NCI-H345 treated with DMSO at 0.1 percent for 48 hours (cell line): ENCODE data around the gene COMP.

Experiments
- DNase-seq: peaks from one replicate; lab custom pipeline; 2025; ENCODE audit not compliant: unreplicated experiment; lab: John Stamatoyannopoulos, UW

Gene COMP

DNA sequence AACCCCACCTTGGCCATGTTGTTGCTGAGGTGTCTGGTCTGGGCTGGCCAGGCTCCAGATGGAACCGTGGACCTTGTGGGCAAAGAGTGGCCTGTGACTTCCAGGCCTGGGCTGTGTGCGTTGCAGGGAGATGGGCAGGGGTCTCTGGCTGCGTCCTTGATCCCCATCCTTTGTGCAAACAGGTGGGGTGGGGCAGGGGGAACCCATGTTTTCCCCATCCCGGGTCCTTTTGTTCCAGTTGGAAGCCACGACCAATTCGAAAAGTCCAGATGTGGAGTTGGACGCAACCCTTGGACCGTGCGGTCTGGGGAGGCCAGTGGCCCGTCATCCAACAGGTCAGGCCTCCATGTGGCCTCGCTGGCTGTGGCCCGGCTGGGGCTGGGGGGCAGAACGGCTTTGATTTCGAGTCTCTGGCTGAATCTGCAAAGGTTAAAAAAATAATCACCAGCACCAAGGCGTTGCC is 13.1 kb upstream of the COMP start:
- DNase-seq, result no peak

DNA sequence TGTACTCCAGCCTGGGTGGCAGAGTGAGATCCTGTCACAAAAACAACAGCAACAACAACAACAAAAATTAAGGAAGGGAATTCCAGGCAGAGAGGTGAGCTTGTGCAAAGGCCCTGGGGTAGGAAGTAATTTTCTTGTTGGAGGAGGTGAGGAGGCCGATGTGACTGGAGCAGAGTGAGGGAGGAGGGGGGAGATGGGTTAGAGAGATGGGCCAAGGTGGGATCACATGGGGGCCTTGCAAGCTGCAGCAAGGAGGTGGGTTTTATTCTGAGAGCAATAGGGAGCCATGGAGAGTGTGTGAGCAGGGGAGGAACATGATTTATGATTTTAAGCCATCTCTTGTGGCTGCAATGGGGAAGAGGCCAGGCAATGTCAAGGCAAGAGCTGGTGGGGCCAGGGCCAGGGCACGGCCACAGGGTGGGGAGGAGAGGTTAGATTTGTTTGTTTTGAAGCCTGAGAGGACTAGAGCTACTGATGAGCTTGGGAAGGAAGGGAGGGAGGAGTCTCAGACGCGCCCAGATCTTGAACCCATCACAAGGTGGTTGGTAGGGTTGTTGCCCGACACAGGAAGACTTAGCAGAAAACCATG is 12.5 kb upstream of the COMP start:
- no peak for DNase-seq

DNA sequence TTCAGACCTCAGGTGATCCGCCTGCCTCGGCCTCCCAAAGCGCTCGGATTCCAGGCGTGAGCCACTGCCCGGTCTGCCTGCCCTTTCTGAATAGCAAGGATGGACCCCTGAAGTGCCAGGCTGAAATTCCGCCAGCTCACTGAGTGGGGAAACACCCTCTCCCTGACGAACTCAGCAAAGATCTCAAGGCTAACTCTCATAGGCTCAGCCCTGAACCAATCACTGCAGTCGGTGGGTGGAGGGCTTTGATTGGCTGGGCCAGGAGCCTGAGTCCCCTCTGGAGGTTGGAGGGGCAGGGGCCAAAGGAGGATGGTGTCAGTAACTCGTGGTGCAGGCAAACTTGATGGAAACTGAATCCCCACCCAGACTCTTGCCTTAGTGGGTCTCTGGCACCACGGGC is 11.2 kb upstream of the COMP start:
- no peak for DNase-seq

DNA sequence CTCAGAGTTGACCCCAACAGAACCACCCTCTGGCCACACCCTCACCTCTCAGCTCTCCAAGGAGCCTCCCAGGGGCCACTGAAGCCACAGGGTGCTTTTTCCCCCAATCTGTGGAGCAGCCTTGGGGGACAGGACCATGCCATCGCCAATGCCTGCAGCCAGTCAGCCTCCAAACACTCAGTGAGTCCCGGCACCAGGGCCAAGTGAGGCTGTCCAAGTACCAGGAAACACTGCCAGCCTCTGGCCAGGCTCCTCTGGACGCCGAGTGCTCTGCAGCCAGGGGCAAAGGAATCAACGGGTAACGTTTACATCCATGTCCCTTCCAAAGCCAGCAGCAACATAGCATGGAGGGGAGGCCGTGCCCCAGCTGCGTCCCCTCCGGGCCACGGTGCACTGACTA is 9.5 kb upstream of the COMP start:
- no peak for DNase-seq

DNA sequence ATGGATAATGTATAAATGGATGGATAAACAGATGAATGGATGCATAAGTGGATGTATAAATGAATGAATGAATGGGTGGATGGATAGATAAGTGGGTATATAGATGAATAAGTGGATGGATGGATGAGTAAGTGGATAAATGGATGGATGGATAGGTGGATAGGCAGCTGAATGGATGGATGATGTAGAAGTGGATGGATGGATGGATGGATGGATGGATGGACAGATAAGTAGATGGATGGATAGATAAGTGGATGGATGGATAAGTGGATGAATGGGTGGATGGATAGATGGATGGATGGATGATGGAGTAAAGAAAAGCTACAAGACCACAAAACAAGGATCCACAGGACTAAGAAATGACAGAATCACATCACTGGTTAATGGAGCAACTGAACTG is 9.0 kb upstream of the COMP start:
- DNase-seq, result no peak

DNA sequence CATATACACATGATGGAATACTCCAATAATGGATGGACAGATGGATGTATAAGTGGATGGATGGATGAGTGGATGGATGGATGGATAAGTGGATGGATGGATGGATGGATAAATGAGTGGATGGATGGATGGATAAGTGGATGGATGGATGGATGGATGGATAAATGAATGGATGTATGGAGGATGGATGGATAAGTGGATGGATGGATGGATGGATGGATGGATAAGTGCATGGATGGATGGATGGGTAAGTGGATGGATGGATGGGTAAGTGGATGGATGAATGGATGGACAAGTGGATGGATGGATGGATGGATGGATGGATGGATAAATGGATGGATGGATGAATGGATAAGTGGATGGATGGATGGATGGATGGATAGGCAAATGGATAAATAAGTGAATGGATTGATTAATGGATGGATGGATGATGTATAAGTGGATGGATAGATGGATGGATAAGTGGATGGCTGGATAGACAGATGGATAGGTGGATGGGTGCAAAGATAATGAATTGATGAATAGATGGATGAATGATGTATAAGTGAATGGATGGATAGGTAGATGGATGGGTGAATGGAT is 8.4 kb upstream of the COMP start:
- DNase-seq, result no peak

DNA sequence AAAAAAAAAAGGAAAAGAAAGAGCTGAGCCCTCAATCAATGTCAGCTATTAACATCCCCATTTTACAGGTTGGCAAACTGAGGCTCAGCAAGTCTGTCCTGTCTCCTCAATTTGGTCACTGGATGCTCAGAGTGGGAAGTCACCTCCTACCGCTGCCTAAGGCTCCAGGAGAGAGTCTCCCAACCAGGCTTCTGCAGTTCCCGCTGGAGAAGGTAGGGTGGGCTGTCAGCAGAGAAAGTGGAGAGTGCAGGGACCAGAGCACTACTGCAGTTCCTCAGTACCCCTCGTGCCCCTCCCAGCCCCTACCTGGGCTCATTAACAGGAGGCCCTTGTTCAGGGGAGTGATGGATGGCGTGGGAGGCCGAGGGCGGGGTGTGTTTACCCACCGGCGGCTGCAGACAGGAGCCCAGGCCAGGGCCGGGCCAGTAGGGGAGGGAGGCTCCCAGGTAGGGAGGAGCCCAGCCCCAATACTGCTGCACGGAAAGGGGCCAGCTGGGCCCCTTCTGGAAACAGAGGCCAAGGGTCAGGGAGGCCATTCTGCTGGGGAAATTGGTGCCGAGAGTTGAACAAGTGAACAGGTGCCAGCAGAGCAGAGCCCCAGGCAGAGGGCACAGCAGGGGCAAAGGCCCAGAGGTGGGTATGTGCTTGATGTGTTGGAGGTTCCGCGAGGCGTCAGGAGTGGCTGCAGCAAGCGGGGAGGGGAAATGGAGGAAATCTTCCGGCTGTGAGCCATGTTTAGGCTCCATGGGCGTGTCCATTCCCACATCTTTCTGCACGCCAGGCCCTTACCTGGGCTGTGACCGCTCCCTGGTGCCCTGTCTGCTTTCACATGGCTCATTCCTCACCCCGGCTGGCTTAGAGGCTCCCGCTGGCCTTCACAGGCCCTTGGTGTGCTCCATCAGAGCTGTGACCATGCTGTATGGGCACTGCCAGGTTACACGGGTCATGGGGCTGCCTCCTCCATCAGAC is 7.6 kb upstream of the COMP start:
- DNase-seq, result no peak

DNA sequence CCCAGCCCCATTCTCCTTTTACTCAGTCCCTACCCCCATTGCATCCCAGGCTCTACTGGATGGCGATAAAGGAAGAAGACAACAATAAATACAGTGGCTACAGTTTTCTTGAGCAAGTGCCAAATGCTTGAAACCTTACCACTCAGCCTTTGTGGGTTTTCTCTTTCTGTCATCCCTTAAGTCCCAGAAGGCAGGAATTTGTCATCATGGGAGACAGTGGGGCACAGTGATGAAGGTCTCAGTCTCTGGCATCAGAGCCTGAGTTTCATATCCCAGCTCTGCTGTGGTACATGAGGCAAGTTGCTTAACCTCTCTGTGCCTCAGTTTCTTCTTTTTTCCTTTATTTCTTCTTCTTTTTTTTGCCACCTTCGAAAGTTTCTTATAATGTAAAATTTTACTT is 5.1 kb upstream of the COMP start:
- no peak for DNase-seq

DNA sequence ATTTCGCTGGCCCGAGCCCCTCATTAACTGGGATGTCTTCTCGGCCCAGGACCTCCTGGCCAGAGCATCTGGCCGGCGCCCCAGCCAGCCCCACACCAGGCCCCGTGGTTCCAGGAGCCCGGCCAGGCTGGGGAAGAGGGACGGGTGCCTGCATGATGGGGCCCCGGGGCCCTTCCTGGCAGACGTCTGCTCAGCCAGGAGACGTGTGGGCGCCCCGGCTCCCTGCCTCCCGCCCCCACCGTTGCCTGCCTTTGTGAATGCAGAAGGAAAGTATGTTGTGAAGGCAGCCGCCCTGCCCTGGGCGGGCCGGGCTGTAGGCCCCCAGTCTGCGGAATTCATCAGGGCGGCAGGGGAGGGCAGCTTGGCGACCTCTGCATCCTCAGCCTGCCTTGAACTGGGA is 4.4 kb upstream of the COMP start:
- DNase-seq, result no peak

DNA sequence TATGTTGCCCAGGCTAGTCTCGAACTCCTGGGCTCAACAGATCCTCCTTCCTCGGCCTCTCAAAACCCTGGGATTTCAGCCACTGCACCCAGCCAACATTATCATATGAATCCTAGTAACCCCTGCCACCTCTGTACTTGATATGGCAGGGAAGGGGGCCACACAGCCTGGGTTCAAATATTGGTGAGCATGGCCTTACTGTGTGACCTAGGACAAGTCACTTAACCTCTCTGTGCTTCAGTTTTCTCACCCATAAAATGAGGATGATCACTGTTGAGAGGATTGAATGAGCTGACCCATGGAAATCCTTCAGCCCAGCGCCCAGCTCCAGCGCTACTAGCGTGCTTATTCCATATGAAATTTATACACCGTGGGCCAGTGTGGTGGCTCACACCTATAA is 3.6 kb upstream of the COMP start:
- DNase-seq, result no peak

DNA sequence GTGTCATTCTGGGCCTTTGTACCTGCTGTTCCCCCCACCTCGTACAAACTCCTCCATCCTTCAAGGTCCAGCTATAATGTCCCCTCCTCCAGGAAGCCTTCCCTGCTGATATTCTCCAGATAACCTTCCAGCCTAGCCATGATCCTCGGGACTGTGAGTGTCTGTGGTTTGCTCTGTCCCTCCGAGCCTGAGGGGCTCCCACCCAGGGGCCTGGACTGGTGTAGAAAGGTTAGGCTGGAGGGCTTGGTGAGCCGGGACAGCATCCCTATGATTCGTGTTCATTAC is 2.9 kb upstream of the COMP start:
- DNase-seq, result no peak

DNA sequence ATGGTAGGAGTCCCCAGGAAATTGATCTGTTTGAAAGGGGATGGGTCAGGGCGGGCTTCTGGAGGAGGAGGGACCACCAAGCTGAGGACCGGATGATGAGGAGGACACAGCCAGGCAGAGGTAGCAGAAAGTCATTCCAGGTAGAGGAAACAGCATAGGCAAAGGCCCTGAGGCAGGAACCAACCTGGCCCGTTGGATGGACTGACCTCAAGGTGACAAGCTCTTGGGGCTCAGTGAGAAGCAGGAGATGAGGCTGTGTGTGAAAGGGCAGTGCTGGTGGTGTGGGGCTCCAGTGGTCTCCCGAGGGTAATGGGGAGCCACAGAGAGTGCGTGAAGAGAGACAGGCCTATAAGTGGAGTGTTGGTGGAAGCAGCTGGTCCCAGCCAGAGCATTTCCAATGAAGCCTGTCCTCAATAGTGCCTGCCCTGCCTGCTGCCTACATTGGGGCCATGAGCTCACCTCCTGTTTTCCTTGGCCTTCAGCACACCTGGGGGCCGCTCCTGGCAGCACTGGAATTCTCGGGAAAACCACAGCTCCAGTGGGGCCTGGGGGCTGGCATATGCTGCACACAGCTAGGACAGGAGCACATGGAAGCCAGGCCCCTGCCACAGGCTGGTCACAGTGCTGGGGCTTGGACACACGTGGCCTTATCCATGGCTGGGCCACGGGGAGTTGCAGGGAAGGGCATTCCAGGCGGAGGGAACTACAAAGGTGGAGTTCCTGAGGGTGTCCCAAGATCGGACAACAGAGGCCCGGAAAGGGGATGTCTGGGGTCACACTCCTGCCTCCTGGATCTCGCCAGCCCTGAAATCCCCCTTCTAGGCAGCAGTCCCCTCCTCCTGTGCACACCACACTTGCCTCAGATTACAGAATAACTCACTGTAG is 2.3 kb upstream of the COMP start:
- no peak for DNase-seq

DNA sequence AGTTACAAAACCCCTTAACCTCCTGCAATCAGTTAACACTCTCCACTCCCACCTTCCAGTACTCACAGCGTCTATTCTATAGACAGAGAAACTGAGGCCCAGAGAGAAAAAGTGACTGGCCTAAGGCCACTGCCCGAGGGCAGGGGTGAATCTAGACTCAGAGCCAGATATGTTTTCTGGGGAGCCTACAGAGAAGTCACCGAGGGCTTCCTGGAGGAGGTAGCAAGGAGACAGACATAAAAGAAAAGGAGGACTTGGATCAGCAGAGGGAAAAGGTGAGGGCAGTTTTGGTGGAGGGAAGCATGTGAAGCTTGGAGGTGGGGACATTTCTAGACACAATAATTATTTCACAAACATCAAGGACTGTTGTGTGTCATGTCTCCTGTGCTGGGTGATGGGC is 1.6 kb upstream of the COMP start:
- no peak for DNase-seq

DNA sequence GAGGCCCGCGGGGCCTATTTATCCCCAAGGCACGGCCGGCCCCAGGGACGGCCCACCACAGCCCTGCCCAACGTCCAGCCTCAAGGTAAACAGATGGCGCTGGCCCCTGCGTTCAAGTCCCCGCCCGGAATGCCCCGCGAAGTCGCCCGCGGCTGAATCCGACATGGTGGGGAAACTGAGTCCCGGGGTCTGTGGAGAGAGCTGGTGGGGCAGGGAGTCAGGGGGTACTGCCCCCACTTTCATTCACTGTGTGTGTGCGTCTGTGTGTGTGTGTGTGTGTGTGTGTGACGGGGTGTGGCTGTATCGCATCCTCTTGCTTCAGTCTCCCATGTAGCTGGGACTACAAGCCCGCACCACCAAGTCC is 192 bp upstream of the COMP start:
- DNase-seq, result no peak

DNA sequence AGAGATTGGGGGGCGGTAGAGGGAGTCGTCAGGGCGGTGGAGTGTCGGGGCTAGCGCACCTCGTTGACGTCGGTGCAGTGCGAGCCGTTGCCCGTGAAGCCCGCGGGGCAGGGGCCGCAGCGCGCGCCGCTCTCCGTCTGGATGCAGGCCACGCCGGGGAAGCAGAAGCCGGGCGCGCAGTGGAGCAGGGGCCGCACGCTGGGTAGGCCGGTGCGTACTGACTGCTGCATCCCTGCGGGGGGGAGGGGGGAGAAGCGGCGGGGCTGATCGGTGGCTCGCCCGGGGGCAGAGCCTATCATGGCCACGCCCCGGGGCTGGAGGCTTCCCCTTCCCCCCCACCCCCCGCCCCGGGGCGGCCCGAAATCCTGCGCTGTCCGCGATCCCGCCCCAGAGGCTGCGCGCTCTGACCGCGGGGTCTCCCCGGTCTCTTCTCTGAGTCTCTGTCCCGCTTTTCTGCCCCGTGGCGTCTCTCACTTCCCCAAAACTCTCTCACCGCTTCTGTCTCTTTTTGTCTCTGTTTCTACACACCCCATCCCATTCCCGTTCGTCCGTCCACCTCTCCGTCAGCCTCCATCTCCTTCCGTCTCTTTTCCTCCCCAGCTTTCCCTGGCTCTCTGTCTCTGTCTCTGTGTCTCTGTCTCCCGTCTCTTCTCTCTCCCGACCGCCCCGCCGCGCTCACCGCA is 1.1 kb downstream of the COMP start:
- no peak for DNase-seq

DNA sequence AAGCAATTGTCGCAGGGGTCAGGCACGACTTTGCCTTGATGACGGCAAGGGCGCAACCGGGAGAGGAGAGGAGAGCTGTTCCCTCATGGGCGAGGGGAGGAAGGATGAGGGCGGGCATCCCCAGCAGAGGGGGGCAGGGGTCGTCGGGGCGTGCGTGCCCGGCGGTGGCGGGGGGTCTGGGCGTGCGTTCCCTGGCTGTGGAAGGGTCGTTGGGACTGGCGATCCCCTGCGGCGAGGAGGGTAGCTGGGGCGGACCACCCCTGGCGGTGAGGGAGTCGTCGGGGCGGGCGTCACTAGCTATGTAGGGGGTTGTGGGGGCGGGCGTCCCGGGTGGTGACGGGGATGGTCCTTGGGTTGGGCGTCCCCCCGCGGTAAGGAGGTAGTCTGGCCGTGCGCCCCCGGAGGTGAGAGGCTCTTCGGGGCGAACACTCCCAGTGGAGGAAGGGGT is 1.7 kb downstream of the COMP start:
- DNase-seq, result no peak

DNA sequence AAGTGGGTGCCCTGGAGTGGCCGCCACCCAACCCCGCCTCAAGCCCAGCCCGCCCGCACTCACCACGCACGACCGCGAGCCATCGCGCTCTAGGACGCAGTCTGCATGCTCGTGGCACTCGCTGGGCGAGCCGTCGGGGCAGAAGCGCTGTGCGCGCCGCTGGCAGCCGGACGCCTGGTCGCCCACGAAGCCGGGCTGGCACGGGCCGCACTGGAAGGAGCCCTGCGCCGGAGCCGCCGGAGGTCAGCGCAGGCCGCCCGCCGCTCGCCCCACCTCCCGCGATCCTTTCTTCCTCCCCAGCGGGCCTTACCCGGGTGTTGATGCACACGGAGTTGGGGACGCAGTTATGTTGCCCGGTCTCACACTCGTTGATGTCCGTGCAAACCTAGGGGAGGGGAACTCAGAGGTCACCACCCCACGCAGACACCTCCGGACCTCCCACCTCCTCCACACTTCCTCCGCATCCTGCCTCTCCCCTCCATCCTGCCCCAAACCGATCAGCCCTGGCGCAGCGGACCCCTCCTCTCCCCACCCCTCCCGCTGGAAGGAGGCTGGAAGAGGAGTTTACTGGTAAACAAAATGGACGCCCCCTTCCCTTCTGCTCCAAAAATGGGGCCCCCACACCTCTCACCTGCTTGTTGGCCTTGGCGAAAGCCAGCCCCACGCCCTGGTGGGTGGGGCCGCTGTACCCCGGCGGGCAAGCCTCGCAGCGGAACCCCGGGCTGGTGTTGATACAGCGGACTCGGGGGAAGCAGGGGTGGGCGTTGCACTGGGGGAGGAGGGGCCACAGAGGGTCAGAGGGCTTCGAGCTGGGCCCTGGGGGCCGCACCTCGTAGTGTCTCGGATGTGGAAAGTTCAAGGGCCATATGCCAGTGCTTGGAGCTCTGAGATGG is 2.3 kb downstream of the COMP start:
- DNase-seq, result no peak

DNA sequence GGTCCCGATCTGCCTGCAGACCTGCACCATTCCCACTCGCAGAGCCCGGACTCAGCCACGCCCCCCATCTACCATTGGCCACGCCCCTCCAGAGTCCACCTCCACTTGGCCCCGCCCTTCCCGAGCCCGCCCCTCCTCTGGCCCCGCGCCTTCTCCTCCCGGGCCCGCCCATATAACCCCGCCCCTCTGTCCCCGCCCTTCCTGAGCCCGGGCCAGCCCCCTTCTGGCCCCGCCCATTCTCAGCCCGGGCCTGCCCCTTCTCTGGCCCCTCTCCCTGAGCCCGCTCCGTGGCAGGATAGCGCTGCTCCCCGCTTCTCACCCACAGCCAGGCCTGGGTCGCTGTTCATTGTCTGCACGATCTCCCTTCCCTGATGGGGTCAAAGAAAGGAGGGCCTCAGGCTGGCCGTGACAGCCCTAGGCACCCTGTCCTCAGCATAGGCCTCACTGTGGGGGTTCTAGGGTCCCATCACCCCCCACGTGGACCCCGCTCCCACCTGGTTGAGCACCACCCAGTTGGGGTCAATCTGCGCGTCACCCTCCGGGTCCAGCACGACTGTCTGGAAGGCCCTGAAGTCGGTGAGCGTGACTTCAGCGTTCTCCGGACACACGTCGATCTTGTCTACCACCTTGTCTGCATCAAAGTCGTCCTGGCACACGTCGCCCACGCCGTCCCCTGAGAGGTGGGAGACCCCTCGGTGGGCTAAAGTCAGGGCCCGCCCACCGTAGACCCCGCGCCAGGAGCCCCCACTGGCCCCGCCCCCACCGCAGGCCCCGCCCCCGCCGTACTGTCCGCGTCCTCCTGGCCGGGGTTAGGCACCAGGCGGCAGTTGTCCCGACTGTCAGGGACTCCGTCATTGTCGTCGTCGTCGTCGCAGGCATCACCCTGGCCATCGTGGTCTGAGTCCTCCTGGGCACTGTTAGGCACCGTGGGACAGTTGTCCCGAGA is 5.7 kb downstream of the COMP start:
- no peak for DNase-seq

DNA sequence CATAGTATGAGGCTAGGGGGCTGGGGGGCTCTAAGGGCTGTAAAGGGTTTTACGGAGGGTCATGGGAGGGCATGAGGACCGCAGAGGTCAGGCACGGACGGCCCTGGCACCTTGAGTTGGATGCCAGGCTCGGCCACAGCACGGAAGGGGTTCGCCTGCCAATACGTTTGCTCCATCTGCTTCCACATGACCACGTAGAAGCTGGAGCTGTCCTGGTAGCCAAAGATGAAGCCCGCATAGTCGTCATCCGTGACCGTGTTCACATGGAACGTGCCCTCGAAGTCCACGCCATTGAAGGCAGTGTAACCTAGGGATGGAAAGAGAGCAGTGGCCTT is 6.4 kb downstream of the COMP start:
- no peak for DNase-seq
